HCT116 (cell line): ENCODE data around the gene ZNF148.

ENCODE experiments used
- EZH2 ChIP-seq: fragments of 200-600 bp; sonication (generic); IDR thresholded peaks from 2 replicates; pipeline ENCODE4 v1.6.1; 2017; ENCODE audit warnings: antibody characterized with exemption, mixed run types
- EZH2phosphoT487 ChIP-seq: fragments of 200-600 bp; IDR thresholded peaks from 2 replicates; pipeline ENCODE4 v1.6.1; 2018; ENCODE audit warnings: antibody characterized with exemption, borderline replicate concordance
- FOSL1 ChIP-seq: IDR thresholded peaks from 2 replicates; pipeline ENCODE4 v1.6.1; 2012; ENCODE audit warnings: low read depth
- JUND ChIP-seq: IDR thresholded peaks from 2 replicates; pipeline ENCODE4 v1.6.1; 2012
- POLR2A ChIP-seq: IDR thresholded peaks from 2 replicates; pipeline ENCODE4 v1.7.0; 2011; ENCODE audit warnings: borderline replicate concordance; ENCODE audit not compliant: insufficient read depth, insufficient read length; ENCODE audit errors: extremely low read depth
- POLR2AphosphoS5 ChIP-seq: IDR thresholded peaks from 2 replicates; pipeline ENCODE4 v1.6.1; 2011; ENCODE audit warnings: mild to moderate bottlenecking, low read depth, low read length, moderate library complexity
- SIN3A ChIP-seq: IDR thresholded peaks from 2 replicates; pipeline ENCODE4 v1.6.1; 2012; ENCODE audit warnings: low read depth
- SP1 ChIP-seq: IDR thresholded peaks from 2 replicates; pipeline ENCODE4 v1.6.1; 2012; ENCODE audit warnings: low read depth
- SRF ChIP-seq: IDR thresholded peaks from 2 replicates; pipeline ENCODE4 v1.6.1; 2012; ENCODE audit warnings: low read depth
- TCF7L2 ChIP-seq: IDR thresholded peaks from 2 replicates; pipeline ENCODE4 v1.7.0; 2011; ENCODE audit warnings: borderline replicate concordance, inconsistent platforms; ENCODE audit not compliant: insufficient read depth, insufficient read length; ENCODE audit errors: extremely low read depth
- YY1 ChIP-seq: IDR thresholded peaks from 2 replicates; pipeline ENCODE4 v1.6.1; 2011; ENCODE audit warnings: low read length, low read depth, moderate library complexity, mild to moderate bottlenecking; ENCODE audit not compliant: insufficient replicate concordance; ENCODE audit errors: extremely low read depth
- ZNF274 ChIP-seq: fragments of 200-500 bp; sonication (Bioruptor generic); IDR thresholded peaks from 2 replicates; pipeline ENCODE4 v1.6.1; 2014; ENCODE audit warnings: mild to moderate bottlenecking, low read depth, low read length, inconsistent platforms
- TF ChIP-seq, protein P1 (sequence below), 3 experiments: fragments of 200-600 bp in 1 of 3; sonication (generic) in 1 of 3; IDR thresholded peaks in 2 of 3; conservative IDR thresholded peaks in 1 of 3; 2 replicates each; pipeline ENCODE4 v1.5.1; 2012 to 2017; ENCODE audit warnings: low read depth in 2 of 3, low read length in 2 of 3, antibody characterized with exemption in 1 of 3, borderline replicate concordance in 1 of 3, control low read depth in 1 of 3, mild to moderate bottlenecking in 1 of 3, mixed read lengths in 1 of 3, mixed run types in 1 of 3, moderate library complexity in 1 of 3; ENCODE audit not compliant: insufficient read depth in 1 of 3
- TF ChIP-seq, protein P2 (sequence below): IDR thresholded peaks from 2 replicates; pipeline ENCODE4 v1.6.1; 2012; ENCODE audit warnings: low read depth

- TF ChIP-seq SIN3A (no peak), POLR2AphosphoS5 (no peak), ZNF274 (no peak), EZH2 (no peak), JUND (no peak), YY1 (no peak), FOSL1 (no peak), TCF7L2 (no peak), POLR2A (no peak), SP1 (no peak), EZH2phosphoT487 (no peak), SRF (no peak)
- TF ChIP-seq, protein P1, sequence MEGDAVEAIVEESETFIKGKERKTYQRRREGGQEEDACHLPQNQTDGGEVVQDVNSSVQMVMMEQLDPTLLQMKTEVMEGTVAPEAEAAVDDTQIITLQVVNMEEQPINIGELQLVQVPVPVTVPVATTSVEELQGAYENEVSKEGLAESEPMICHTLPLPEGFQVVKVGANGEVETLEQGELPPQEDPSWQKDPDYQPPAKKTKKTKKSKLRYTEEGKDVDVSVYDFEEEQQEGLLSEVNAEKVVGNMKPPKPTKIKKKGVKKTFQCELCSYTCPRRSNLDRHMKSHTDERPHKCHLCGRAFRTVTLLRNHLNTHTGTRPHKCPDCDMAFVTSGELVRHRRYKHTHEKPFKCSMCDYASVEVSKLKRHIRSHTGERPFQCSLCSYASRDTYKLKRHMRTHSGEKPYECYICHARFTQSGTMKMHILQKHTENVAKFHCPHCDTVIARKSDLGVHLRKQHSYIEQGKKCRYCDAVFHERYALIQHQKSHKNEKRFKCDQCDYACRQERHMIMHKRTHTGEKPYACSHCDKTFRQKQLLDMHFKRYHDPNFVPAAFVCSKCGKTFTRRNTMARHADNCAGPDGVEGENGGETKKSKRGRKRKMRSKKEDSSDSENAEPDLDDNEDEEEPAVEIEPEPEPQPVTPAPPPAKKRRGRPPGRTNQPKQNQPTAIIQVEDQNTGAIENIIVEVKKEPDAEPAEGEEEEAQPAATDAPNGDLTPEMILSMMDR (IDR thresholded peaks at IDR 0.05 in 2 of 3, conservative IDR thresholded peaks at IDR 0.05 in 1 of 3; ENCODE audit: borderline replicate concordance in 1 of 3, insufficient read depth in 1 of 3, low read depth in 2 of 3, low read length in 2 of 3): no peak
- TF ChIP-seq, protein P2, sequence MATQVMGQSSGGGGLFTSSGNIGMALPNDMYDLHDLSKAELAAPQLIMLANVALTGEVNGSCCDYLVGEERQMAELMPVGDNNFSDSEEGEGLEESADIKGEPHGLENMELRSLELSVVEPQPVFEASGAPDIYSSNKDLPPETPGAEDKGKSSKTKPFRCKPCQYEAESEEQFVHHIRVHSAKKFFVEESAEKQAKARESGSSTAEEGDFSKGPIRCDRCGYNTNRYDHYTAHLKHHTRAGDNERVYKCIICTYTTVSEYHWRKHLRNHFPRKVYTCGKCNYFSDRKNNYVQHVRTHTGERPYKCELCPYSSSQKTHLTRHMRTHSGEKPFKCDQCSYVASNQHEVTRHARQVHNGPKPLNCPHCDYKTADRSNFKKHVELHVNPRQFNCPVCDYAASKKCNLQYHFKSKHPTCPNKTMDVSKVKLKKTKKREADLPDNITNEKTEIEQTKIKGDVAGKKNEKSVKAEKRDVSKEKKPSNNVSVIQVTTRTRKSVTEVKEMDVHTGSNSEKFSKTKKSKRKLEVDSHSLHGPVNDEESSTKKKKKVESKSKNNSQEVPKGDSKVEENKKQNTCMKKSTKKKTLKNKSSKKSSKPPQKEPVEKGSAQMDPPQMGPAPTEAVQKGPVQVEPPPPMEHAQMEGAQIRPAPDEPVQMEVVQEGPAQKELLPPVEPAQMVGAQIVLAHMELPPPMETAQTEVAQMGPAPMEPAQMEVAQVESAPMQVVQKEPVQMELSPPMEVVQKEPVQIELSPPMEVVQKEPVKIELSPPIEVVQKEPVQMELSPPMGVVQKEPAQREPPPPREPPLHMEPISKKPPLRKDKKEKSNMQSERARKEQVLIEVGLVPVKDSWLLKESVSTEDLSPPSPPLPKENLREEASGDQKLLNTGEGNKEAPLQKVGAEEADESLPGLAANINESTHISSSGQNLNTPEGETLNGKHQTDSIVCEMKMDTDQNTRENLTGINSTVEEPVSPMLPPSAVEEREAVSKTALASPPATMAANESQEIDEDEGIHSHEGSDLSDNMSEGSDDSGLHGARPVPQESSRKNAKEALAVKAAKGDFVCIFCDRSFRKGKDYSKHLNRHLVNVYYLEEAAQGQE: no peak
These were observed 27.5 kb upstream of the ZNF148 start for GRCh38 chr3:125402639-125403038.
